Right lobe of liver (tissue), 4 donors: Measurements from ENCODE around the gene BTBD6.

ENCODE experiments used
- CTCF ChIP-seq, 4 donors: fragments of 200-600 bp in 3 of 4; fragments of 450-650 bp in 1 of 4; IDR thresholded peaks; one replicate each; pipeline versions ENCODE4 v1.5.1 to v1.8.0; 2016 to 2022; ENCODE audit warnings: antibody characterized with exemption in 4 of 4, mild to moderate bottlenecking in 2 of 4
- POLR2A ChIP-seq: fragments of 450-650 bp; IDR thresholded peaks from one replicate; pipeline ENCODE4 v1.6.1; 2017; ENCODE audit warnings: antibody characterized with exemption, mild to moderate bottlenecking
- donor health status: DM: no; HTN: no; CAD: no.
- donor health status: DM: no; HTN: no; CAD: no.
- donor health status: DM: no; HTN: yes; CAD: no.

DNA sequence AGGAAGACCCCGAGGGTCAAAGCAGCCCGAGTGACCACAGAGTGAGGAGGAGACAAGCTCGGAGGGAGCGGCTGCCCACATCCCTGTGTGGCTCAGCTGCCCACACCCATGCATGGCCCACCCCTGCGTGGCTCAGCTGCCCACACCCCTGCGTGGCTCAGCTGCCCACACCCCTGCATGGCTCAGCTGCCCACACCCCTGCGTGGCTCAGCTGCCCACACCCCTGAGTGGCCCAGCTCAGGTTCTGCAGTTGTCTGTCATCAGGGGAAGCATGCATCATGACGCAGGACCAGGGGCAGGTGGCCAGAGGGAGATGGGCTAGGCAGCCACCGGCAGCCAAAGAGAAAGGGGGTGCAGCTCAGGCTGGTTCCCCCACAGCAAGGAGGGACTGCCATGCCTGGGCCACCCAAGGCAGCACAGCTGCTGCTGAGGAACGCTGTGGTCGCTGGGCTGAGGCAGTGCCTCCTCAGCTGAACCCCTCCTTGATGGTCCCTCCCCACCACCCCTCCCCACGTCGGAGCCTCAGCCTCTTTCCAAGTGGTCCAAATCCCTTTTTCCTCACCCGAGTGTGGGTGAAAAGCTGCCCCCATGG lies 33.9 kb upstream of the BTBD6 start:
- TF ChIP-seq CTCF (IDR thresholded peaks at IDR 0.05) (no peak), POLR2A (no peak)
